ENCODE measurements around the gene SMIM3.

DNA sequence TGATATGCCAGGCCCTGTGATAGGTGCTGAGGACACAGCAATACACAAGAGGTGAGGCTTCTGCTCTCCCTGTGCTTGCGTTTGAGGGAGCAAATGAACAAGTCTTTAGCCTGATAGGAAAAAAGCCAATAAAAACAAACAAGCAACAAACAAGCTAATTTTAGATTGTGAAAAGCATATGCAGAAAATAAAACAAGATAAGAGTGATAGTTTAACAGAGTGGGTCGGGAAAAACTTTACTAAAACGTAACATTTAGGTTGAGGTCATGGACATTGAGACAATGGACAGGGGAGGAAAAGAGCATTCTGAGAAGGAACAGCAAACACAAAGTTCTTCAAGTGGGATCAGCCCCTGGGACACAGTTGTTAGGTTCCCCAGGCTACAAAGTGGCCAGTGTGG is 4.3 kb downstream of the SMIM3 start:
- no peak for TF ChIP-seq CTCF (IDR thresholded peaks at IDR 0.05)
- no peak for TF ChIP-seq POLR2A (IDR thresholded peaks at IDR 0.05)
- TF ChIP-seq POLR2AphosphoS5 (IDR thresholded peaks at IDR 0.05; ENCODE audit: insufficient read depth in 1 of 2, low read depth in 1 of 2) = no peak
